Stomach smooth muscle (tissue), 2 donors: ENCODE results near the gene GPAM.

Source experiments
- H3K27ac ChIP-seq: one replicate; pipeline ENCODE4 v1.7.0; 2013; ENCODE audit warnings: mild to moderate bottlenecking, low read length, inconsistent platforms
- H3K27me3 ChIP-seq, 2 donors: one replicate each; pipeline ENCODE4 v1.7.0; 2013; ENCODE audit warnings: low read length in 2 of 2; ENCODE audit not compliant: insufficient read depth in 2 of 2, control insufficient read depth in 1 of 2
- H3K36me3 ChIP-seq, 2 donors: one replicate each; pipeline ENCODE4 v1.7.0; 2013; ENCODE audit warnings: low read length in 2 of 2; ENCODE audit not compliant: control insufficient read depth in 2 of 2, insufficient read depth in 2 of 2
- H3K4me1 ChIP-seq: one replicate; pipeline ENCODE4 v1.7.0; 2013; ENCODE audit warnings: low read length; ENCODE audit not compliant: control insufficient read depth, insufficient read depth
- H3K4me3 ChIP-seq, 2 donors: one replicate each; pipeline ENCODE4 v1.7.0; 2013; ENCODE audit warnings: low read length in 2 of 2
- H3K9ac ChIP-seq, 2 donors: one replicate each; pipeline ENCODE4 v1.7.0; 2013; ENCODE audit warnings: low read length in 2 of 2, mild to moderate bottlenecking in 1 of 2
- H3K9me3 ChIP-seq, 2 donors: one replicate each; pipeline ENCODE4 v1.7.0; 2013; ENCODE audit warnings: low read length in 2 of 2; ENCODE audit not compliant: control insufficient read depth in 2 of 2
- donor health status: healthy.
- donor health status: Pancreatic carcinoma.

Gene GPAM

DNA sequence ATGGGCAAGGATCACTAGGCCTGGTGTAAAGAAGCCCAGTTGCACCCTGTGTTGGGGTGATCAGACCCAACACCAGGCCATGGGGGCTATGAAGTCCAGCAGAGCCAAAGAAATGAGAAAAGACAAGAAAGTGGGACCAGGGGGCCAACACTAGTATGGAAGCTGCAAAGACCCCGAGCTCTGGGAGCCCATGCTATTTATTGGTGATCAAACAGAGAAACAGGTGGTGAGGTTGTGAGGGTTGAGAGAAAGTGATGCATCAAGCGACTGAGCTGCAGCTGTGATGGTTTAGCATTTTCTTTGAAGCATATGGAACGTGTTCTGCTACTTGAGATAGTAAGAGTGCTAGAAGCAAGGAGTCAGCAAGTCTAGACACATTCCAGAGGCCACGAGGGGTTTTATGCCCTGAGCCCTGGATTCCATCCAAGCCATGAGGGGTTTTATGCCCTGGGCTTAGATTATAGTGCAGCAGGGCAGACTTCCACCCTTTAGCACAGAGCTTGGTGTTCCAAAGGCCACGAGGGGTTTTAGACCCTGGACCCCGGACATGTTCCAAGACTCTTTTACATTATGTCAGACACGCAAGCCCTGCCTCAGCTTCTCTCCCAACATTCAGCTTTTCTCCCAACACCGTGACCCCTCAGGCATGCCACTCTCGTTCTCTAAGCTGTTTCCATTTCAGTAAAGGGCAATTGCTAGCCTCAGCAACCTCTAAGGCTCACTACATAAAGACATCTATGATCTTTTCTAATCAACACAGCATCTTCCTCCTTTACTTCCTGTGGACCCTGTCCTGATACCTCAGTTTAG is 43.1 kb upstream of the GPAM start:
- no peak overlapping the region for H3K9ac ChIP-seq
- H3K4me3 ChIP-seq = no peak overlapping the region
- no peak overlapping the region for H3K27ac ChIP-seq
- H3K36me3 ChIP-seq = no peaks in the 10 kb centered on the region
- H3K9me3 ChIP-seq = no peaks in the 10 kb centered on the region
- H3K4me1 ChIP-seq = peaks cover 2% of the 10 kb centered on the region
- no peaks in the 10 kb centered on the region for H3K27me3 ChIP-seq

DNA sequence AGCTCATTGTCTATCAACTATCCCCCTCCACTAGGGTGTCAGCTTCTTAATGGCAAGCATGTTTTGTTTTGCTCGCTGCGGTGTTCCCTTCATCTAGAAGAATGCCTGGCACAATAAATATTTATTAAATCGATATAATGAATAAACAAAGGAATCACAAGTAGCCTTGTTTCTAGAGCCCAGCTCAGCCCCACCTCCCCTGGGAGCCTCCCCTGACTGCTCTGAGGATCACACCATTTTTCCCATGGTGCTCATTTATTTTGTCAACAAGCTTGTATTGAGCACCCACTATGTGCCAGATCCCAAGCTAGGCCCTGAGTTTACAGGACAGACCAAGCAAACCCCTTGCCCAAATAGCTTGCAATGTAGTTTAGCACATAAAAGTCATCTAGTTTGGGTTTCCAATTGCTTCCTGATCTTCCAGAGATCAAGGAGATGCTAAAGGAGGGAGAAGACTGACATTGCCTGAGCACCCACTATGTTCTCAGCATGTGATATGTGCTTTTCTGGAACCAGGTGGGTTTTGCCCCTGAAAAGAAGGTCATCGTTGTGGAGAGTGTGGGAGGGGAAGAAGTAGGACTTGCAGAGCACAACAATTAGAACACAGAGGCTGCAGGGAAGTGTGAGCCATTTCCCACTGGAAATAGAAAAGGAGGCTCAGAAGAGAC is 42.3 kb upstream of the GPAM start:
- no peak overlapping the region for H3K9ac ChIP-seq
- no peak overlapping the region for H3K27ac ChIP-seq

DNA sequence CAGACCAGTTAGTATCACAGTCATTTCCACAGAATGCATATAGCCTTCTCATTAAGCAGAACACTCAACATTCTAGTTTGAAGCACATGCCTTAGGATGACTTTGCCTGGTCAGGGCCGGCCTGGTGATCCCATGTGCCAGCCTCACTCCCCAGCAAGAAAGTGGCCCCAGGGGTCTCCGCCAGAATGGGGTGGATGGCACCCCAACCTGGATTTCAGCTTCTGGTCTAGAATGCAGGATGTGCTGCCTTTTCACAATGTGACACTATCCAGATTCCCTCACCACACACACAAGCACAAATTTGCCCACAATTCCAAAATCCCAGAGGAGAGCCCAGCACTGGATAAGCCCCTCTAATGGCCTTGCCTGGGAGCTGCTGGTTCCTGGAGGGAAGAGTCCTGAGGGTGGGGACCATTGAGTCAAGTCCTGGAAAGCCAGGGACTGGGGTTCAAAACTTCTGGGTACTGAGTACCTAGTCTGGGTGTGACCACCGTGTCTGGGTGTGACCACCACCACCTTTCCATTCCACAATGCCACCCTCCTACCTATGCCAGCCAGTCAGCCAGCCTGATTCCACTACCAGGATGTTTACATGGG is 41.5 kb upstream of the GPAM start:
- Histone ChIP-seq H3K36me3 (no peaks in the 10 kb centered on the region), H3K9me3 (no peaks in the 10 kb centered on the region), H3K4me1 (no peaks in the 10 kb centered on the region), H3K4me3 (no peak overlapping the region), H3K9ac (no peak overlapping the region), H3K27ac (no peak overlapping the region), H3K27me3 (no peaks in the 10 kb centered on the region)

More for the DNA sequence above, 42.3 kb upstream of the GPAM start:
- no peaks in the 10 kb centered on the region for H3K9me3 ChIP-seq
- no peaks in the 10 kb centered on the region for H3K4me1 ChIP-seq
- no peaks in the 10 kb centered on the region for H3K27me3 ChIP-seq
- no peaks in the 10 kb centered on the region for H3K36me3 ChIP-seq
- no peak overlapping the region for H3K4me3 ChIP-seq

DNA sequence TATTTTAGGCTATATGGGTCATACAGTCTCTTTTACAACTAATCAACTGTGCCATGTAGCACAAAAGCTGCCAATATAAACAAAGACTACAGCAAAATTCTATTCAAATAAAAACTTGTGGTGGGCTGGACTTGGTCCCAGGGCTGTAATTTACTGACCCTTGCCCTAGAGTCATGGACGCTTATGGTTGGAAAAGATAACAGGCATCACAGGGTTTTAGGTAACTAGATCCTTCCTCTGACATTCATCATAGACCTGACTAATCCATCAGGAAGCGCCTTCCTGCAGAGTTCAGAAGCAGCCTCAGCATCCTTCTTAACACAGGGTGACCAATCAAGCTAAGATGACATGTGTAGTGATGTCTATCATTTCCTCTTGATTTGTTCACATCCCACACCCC is 40.2 kb upstream of the GPAM start:
- Histone ChIP-seq H3K4me3 (no peak overlapping the region), H3K27ac (no peak overlapping the region), H3K9ac (no peak overlapping the region), H3K4me1 (no peaks in the 10 kb centered on the region), H3K36me3 (no peaks in the 10 kb centered on the region), H3K27me3 (no peaks in the 10 kb centered on the region), H3K9me3 (no peaks in the 10 kb centered on the region)

DNA sequence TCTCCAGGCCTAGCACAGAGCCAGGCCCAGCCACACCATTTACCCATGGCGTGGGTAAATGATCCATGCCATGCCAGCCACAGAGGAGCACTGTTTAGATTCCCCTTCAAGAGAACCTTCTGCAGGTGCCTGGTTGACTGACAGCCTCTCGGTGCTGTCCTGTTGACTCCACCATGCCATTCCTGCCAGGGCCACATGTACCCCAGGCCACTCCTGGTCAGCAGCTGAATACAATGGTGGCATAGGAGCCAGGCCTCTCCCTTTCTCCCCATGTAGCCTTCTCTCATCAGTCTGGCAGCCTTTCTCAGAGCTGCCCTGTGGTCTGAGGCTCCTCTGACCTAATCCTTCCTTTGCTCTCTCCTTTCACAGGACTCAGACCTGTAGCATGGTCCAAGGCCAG is 39.2 kb upstream of the GPAM start:
- Histone ChIP-seq H3K27ac (no peak overlapping the region), H3K4me1 (no peaks in the 10 kb centered on the region), H3K36me3 (no peaks in the 10 kb centered on the region), H3K9ac (no peak overlapping the region), H3K4me3 (no peak overlapping the region), H3K27me3 (no peaks in the 10 kb centered on the region), H3K9me3 (no peaks in the 10 kb centered on the region)

DNA sequence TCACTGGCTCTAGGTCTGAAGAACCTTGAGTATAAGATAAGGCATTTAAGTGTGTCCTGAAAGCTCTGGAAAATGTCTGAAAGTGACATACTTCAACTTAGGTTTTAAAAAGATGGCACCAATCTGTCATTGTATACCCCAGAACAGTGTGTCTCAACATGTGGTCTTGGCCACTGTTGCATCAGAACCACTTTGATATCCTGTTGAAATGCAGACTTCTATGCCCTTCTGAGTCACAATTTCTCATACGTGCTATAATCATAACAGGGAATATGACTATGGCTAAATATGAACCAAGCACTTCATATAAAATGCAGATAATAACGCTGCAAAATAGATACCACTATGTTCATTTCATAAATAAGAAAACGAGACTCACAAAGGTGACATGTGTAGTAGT is 38.0 kb upstream of the GPAM start:
- Histone ChIP-seq H3K4me1 (no peaks in the 10 kb centered on the region), H3K9ac (no peak overlapping the region), H3K27me3 (no peaks in the 10 kb centered on the region), H3K4me3 (no peak overlapping the region), H3K27ac (no peak overlapping the region), H3K36me3 (no peaks in the 10 kb centered on the region), H3K9me3 (no peaks in the 10 kb centered on the region)

DNA sequence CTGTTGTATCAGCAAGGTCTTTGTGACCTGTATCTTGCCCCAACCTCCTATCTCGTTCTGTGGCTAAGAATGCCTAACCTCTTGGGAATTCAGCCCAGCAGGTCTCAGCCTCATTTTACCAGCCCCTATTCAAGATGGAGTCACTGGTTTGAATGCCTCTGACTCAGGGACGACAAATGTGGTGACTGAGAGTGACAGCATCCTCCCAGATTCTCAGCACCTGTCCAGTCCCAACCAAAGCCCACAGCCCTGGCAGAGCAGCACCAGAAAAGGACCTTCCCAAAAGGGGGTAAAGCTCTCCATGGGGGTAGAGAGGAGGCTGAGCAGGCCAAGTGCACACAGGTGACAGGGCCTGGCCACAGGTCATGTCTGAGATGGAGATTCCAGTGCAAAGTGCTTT is 35.4 kb upstream of the GPAM start:
- no peaks in the 10 kb centered on the region for H3K36me3 ChIP-seq
- no peak overlapping the region for H3K27ac ChIP-seq
- no peaks in the 10 kb centered on the region for H3K4me1 ChIP-seq
- no peak overlapping the region for H3K9ac ChIP-seq
- H3K9me3 ChIP-seq = no peaks in the 10 kb centered on the region
- H3K27me3 ChIP-seq = no peaks in the 10 kb centered on the region
- no peak overlapping the region for H3K4me3 ChIP-seq

DNA sequence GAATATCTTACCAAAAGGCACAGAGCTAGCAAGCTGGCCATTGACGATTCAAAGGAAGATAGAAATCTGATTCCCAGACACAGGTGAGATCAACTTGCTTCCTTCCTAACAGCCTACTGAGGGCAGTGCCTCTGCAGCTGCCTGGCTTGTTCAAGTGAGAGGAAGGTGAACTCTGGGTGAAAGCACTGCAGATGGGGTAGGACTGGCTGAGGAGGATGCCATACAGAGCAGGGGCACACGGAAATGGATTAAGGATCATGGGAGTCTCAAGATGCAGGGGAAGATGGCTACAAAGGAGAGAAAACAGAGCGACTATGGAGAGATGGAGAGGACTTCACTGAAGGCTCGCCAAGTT is 34.4 kb upstream of the GPAM start:
- H3K9me3 ChIP-seq = no peaks in the 10 kb centered on the region
- H3K36me3 ChIP-seq = no peaks in the 10 kb centered on the region
- H3K27ac ChIP-seq = no peak overlapping the region
- H3K4me1 ChIP-seq = no peaks in the 10 kb centered on the region
- no peak overlapping the region for H3K9ac ChIP-seq
- no peak overlapping the region for H3K4me3 ChIP-seq
- no peaks in the 10 kb centered on the region for H3K27me3 ChIP-seq

DNA sequence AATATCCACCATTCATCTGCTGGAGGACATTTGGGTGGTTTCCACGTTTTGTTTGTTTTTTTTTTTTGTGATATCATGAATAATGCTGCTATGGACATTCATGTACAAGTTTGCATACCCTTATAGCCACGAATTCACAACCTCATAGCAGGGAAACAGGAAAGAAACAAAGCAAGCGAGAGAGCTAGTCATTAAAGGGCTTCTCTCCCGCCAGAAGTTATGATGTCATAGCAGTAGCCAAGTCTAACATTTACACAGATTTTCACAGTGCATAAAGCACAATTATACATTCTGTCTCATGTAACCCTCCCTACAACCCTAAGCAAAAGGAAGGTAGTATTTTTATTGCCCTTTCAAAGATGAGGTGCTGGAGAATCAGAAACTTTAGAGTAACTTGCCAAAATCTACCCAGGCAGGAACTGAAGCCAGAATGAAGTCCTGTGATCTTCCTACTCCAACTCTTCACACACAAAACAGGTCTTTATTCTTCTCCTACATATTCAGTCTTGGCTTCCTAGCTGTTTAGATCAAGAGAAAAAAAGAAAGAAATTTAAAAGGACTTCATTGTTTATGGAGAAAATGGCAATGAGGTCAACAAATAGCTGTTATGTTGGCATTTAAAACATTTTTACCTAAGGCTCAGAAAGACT is 33.9 kb upstream of the GPAM start:
- Histone ChIP-seq H3K36me3 (no peaks in the 10 kb centered on the region), H3K27me3 (no peaks in the 10 kb centered on the region), H3K27ac (no peak overlapping the region)

DNA sequence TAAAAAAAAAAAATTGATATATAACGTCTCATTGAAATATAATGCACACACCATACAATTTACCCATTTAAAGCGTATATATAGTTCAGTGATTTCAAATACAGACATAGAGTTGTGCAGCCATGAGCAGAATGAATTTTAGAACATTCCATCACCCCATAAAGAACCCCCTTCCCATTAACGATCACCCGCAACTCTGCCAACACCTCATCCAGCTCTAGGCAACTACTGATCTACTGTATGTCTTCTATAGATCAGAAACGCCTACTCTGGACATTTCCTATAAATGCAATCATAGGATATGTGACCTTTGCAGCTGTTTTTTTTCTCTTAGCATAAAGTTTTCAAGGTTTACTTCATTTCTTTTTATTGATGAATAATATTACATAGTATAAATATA is 33.4 kb upstream of the GPAM start:
- Histone ChIP-seq H3K27ac (no peak overlapping the region), H3K9ac (no peak overlapping the region), H3K36me3 (no peaks in the 10 kb centered on the region), H3K4me1 (no peaks in the 10 kb centered on the region), H3K4me3 (no peak overlapping the region), H3K27me3 (no peaks in the 10 kb centered on the region), H3K9me3 (no peaks in the 10 kb centered on the region)

More for the DNA sequence above, 33.9 kb upstream of the GPAM start:
- no peak overlapping the region for H3K4me3 ChIP-seq
- H3K9ac ChIP-seq = no peak overlapping the region
- no peaks in the 10 kb centered on the region for H3K9me3 ChIP-seq
- no peaks in the 10 kb centered on the region for H3K4me1 ChIP-seq
